Liver (tissue), 9 donors: ENCODE results near the gene KRT17. TPM values are rescaled to one million over a fixed set of nuclear protein-coding genes. Genes with fewer than 3 reads are reported as not detected.

Experiments
- DNase-seq: peaks from one replicate; pipeline ENCODE4 v3.0.0-alpha.2; 2017; ENCODE audit warnings: low spot score
- H3K27ac ChIP-seq, 2 donors: one replicate each; pipeline ENCODE4 v1.7.0; 2013; ENCODE audit warnings: inconsistent platforms in 2 of 2, low read length in 2 of 2, control low read depth in 1 of 2, low read depth in 1 of 2, mild to moderate bottlenecking in 1 of 2
- H3K27me3 ChIP-seq, 4 donors: one replicate each; pipeline versions ENCODE4 v1.6.1 to v1.7.0; 2013; ENCODE audit warnings: low read length in 3 of 4, inconsistent platforms in 1 of 4, mild to moderate bottlenecking in 1 of 4, moderate library complexity in 1 of 4; ENCODE audit not compliant: control insufficient read depth in 4 of 4, insufficient read depth in 4 of 4
- H3K36me3 ChIP-seq, 4 donors: one replicate each; pipeline versions ENCODE4 v1.6.1 to v1.7.0; 2013; ENCODE audit warnings: low read length in 3 of 4, mild to moderate bottlenecking in 3 of 4, low read depth in 1 of 4, moderate library complexity in 1 of 4; ENCODE audit not compliant: control insufficient read depth in 4 of 4, insufficient read depth in 3 of 4
- H3K4me1 ChIP-seq, 4 donors: one replicate each; pipeline versions ENCODE4 v1.6.1 to v1.7.0; 2013; ENCODE audit warnings: low read length in 3 of 4, mild to moderate bottlenecking in 3 of 4, moderate library complexity in 1 of 4; ENCODE audit not compliant: control insufficient read depth in 4 of 4, insufficient read depth in 4 of 4
- H3K4me3 ChIP-seq, 3 donors: one replicate each; pipeline versions ENCODE4 v1.6.1 to v1.7.0; 2013; ENCODE audit warnings: low read length in 3 of 3, control low read depth in 1 of 3, low read depth in 1 of 3, mild to moderate bottlenecking in 1 of 3
- H3K9ac ChIP-seq, 2 donors: one replicate each; pipeline ENCODE4 v1.7.0; 2013; ENCODE audit warnings: low read length in 2 of 2, mild to moderate bottlenecking in 2 of 2, moderate library complexity in 2 of 2, control low read depth in 1 of 2, low read depth in 1 of 2
- H3K9me3 ChIP-seq, 4 donors: one replicate each; pipeline versions ENCODE4 v1.6.1 to v1.7.0; 2013; ENCODE audit warnings: low read length in 3 of 4; ENCODE audit not compliant: control insufficient read depth in 4 of 4
- EGR1 ChIP-seq, 2 donors: IDR thresholded peaks; 2 replicates each; pipeline ENCODE4 v1.6.1; 2016 to 2018; ENCODE audit warnings: antibody characterized with exemption in 2 of 2, low read depth in 2 of 2
- FOXA2 ChIP-seq: IDR thresholded peaks from 2 replicates; pipeline ENCODE4 v1.6.1; 2016; ENCODE audit warnings: antibody characterized with exemption
- GABPA ChIP-seq, 2 donors: IDR thresholded peaks in 1 of 2; conservative IDR thresholded peaks in 1 of 2; 2 replicates each; pipeline ENCODE4 v1.6.1; 2016; ENCODE audit warnings: antibody characterized with exemption in 2 of 2, mild to moderate bottlenecking in 1 of 2, moderate library complexity in 1 of 2
- HNF4A ChIP-seq, 2 donors: conservative IDR thresholded peaks; 2 replicates each; pipeline ENCODE4 v1.6.1; 2016; ENCODE audit warnings: antibody characterized with exemption in 2 of 2, mild to moderate bottlenecking in 2 of 2
- HNF4G ChIP-seq: IDR thresholded peaks from 2 replicates; pipeline ENCODE4 v1.6.1; 2016; ENCODE audit warnings: antibody characterized with exemption
- NR2F2 ChIP-seq: IDR thresholded peaks from 2 replicates; pipeline ENCODE4 v1.6.1; 2016; ENCODE audit warnings: antibody characterized with exemption
- RXRA ChIP-seq, 2 donors: IDR thresholded peaks; 2 replicates each; pipeline ENCODE4 v1.6.1; 2017 to 2018; ENCODE audit warnings: antibody characterized with exemption in 2 of 2, mild to moderate bottlenecking in 1 of 2
- SP1 ChIP-seq: IDR thresholded peaks from 2 replicates; pipeline ENCODE4 v1.6.1; 2018; ENCODE audit warnings: antibody characterized with exemption, mild to moderate bottlenecking
- TAF1 ChIP-seq: conservative IDR thresholded peaks from 2 replicates; pipeline ENCODE4 v1.6.1; 2016; ENCODE audit warnings: antibody characterized with exemption, mild to moderate bottlenecking
- WGBS: extraction: QIAGEN DNeasy Blood & Tissue Kit; methylation state at CpG from one replicate; pipeline ENCODE4 v1.1.7; 2013; 5-methylcytosine and 5-hydroxymethylcytosine counted together
- polyA plus RNA-seq, 2 donors: library from polyadenylated mRNA; stranded (reverse) in 1 of 2; unstranded in 1 of 2; fragments of 200-250 nt in 1 of 2; fragments of >200 nt in 1 of 2; fragmentation: Nextera tagmentation in 1 of 2; extraction: Ambion mirVana in 1 of 2; gene quantifications; one replicate each; pipeline versions ENCODE4 v1.2.1 to v1.2.3, GENCODE V29; 2013 to 2015
- total RNA-seq, 2 donors: library from RNA; depleted of rRNA; stranded (reverse); fragments of >200 nt; gene quantifications; one replicate each; pipeline ENCODE4 v1.2.3, GENCODE V29; 2014
- TF ChIP-seq, protein P1 (sequence below): IDR thresholded peaks from 2 replicates; pipeline ENCODE4 v1.6.1; 2016; ENCODE audit warnings: antibody characterized with exemption
- TF ChIP-seq, protein P2 (sequence below): IDR thresholded peaks from 2 replicates; pipeline ENCODE4 v1.6.1; 2016; ENCODE audit warnings: antibody characterized with exemption
- TF ChIP-seq, protein P3 (sequence below): IDR thresholded peaks from 2 replicates; pipeline ENCODE4 v1.6.1; 2016; ENCODE audit warnings: antibody characterized with exemption, mild to moderate bottlenecking
- donor health status: healthy.
- donor health status: healthy.
- donor health status: healthy.
- donor health status: healthy.
- donor health status: healthy.

The KRT17 gene
- total and polyA plus RNA-seq, 4 donors = 0.15 TPM; not detected in 3

DNA sequence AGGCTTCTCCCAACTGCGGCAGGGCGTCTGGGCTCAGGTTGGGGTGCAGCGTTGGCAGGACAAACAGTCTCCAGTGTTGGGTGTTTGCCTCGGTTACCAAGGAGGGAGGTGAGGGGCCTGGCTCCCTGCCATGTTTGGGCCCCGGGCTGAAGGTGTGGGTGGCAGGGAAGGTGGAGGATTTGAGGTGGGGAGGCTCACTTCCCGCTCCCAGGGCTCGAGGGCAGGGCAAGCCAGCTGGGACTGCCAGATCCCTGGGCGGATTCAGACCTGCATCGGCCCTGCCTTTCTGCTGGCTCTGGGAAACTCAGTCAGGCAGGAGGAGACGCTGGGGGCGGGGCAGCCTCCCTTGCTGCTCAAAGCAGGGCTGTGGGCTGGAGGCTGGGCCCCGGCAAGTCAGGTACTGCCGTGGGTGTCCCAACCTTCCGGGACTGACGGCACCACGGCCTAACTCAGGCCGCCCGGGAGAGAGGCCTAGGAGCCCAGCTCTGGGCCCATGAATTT, 31.3 kb upstream of the KRT17 start:
- H3K36me3 ChIP-seq = no peaks in the 10 kb centered on the region
- TF ChIP-seq RXRA (IDR thresholded peaks at IDR 0.05) = no peak
- no peak for TF ChIP-seq EGR1 (IDR thresholded peaks at IDR 0.05; ENCODE audit: low read depth in 2 of 2)
- TF ChIP-seq, protein P1, sequence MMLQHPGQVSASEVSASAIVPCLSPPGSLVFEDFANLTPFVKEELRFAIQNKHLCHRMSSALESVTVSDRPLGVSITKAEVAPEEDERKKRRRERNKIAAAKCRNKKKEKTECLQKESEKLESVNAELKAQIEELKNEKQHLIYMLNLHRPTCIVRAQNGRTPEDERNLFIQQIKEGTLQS = no peak
- TF ChIP-seq, protein P2, sequence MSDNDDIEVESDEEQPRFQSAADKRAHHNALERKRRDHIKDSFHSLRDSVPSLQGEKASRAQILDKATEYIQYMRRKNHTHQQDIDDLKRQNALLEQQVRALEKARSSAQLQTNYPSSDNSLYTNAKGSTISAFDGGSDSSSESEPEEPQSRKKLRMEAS = no peak
- TF ChIP-seq FOXA2 = no peak
- no peak for TF ChIP-seq NR2F2
- no peak for TF ChIP-seq HNF4A (conservative IDR thresholded peaks at IDR 0.05)
- TF ChIP-seq, protein P3, sequence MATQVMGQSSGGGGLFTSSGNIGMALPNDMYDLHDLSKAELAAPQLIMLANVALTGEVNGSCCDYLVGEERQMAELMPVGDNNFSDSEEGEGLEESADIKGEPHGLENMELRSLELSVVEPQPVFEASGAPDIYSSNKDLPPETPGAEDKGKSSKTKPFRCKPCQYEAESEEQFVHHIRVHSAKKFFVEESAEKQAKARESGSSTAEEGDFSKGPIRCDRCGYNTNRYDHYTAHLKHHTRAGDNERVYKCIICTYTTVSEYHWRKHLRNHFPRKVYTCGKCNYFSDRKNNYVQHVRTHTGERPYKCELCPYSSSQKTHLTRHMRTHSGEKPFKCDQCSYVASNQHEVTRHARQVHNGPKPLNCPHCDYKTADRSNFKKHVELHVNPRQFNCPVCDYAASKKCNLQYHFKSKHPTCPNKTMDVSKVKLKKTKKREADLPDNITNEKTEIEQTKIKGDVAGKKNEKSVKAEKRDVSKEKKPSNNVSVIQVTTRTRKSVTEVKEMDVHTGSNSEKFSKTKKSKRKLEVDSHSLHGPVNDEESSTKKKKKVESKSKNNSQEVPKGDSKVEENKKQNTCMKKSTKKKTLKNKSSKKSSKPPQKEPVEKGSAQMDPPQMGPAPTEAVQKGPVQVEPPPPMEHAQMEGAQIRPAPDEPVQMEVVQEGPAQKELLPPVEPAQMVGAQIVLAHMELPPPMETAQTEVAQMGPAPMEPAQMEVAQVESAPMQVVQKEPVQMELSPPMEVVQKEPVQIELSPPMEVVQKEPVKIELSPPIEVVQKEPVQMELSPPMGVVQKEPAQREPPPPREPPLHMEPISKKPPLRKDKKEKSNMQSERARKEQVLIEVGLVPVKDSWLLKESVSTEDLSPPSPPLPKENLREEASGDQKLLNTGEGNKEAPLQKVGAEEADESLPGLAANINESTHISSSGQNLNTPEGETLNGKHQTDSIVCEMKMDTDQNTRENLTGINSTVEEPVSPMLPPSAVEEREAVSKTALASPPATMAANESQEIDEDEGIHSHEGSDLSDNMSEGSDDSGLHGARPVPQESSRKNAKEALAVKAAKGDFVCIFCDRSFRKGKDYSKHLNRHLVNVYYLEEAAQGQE = no peak
- no peak for TF ChIP-seq HNF4G
- no peak for TF ChIP-seq GABPA (IDR thresholded peaks at IDR 0.05 in 1 of 2, conservative IDR thresholded peaks at IDR 0.05 in 1 of 2)
- no peak for TF ChIP-seq TAF1
- TF ChIP-seq SP1 = no peak
- no peak overlapping the region for H3K27ac ChIP-seq
- no peak overlapping the region for H3K9ac ChIP-seq
- 71% methylated on average over 18 of the region's 18 CpGs for WGBS
- no peak for DNase-seq
- no peaks in the 10 kb centered on the region for H3K9me3 ChIP-seq
- H3K27me3 ChIP-seq = no peaks in the 10 kb centered on the region
- no peaks in the 10 kb centered on the region for H3K4me1 ChIP-seq
- no peak overlapping the region for H3K4me3 ChIP-seq

DNA sequence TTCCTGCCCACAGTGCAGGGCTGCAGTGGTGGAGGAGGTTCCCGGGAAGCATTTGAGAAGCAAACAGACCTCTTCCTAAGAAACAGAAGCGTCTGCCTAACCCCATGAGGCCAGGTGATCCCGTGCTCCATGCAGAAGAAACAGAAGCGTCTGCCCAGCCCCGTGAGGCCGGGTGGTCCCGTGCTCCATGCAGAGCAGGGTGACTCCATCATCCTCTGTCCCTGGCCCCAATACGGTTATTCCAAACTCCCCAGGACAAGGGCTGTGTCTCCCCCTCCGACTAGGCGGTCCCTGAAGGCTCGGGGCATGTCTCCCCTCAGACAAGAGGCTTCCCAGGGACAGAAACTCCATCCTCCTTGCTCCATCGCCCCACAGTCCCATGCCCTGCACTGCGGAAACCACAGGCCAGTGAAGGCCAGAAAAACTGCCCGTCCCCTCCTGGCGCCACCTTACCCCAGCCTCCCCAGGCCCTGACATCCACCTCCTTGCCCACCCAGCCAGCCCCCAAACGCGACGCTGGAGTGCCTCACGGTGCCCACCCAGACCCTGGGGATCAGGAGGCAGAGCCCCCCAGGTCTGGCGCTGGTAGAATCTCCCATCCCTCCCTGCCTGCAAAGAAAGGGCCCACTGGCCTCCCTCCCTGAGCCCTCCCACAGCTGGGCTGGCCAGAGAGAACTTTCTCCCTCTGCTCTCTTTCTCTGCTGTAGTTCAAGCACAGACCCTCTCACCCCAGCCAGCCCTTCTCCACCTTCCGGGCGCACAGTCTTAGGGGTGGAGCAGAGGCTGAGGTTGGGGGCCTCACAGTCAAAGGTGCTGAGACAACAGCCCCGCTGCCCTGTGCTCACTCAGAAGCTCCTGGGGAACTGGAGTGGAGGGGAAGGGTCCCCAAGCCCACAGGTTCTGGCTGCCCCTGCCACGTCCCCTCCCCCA, 30.6 kb upstream of the KRT17 start:
- no peak for DNase-seq
- WGBS = 73% methylated on average over 24 of the region's 24 CpGs

More for the DNA sequence above, 30.6 kb upstream of the KRT17 start:
- Histone ChIP-seq H3K9ac (no peak overlapping the region), H3K4me3 (no peak overlapping the region), H3K9me3 (no peaks in the 10 kb centered on the region), H3K27ac (no peak overlapping the region), H3K4me1 (no peaks in the 10 kb centered on the region), H3K27me3 (no peaks in the 10 kb centered on the region), H3K36me3 (no peaks in the 10 kb centered on the region)
- TF ChIP-seq, protein P2 = no peak
- TF ChIP-seq, protein P3 = no peak
- TF ChIP-seq, protein P1 = no peak
